Activated naive CD4-positive, alpha-beta T cell treated with anti-CD3 and anti-CD28 coated beads, Interleukin-2, amount 50 U/mL, for 16 hours (primary cell): ENCODE data around the gene TBX4.

Experiments
- DNase-seq: peaks from one replicate; pipeline ENCODE4 v3.0.0-alpha.2; 2020

Gene TBX4

GRCh38 chr17:61452301-61453290, at the start of gene TBX4:
TSS of gene TBX4 (plus strand) at chr17:61452422. CDS start at chr17:61456491, 4,069 bp downstream.
- no peak for DNase-seq

- DNase-seq = no peak
Observed at GRCh38 chr17:61402978-61403800, 49.0 kb upstream of the TBX4 start.

GRCh38 chr17:61403801-61404662, 48.2 kb upstream of the TBX4 start:
- DNase-seq = no peak

- DNase-seq = no peak
Observed at GRCh38 chr17:61404663-61404912, 47.6 kb upstream of the TBX4 start.

GRCh38 chr17:61404913-61405685, 47.1 kb upstream of the TBX4 start:
- DNase-seq = no peak

GRCh38 chr17:61405686-61406536, 46.3 kb upstream of the TBX4 start:
- DNase-seq = no peak

- DNase-seq = no peak
Observed at GRCh38 chr17:61406537-61406845, 45.7 kb upstream of the TBX4 start.

GRCh38 chr17:61406971-61407911, 45.0 kb upstream of the TBX4 start:
- no peak for DNase-seq

GRCh38 chr17:61408151-61409041, 43.8 kb upstream of the TBX4 start:
- no peak for DNase-seq

GRCh38 chr17:61409301-61410112, 42.7 kb upstream of the TBX4 start:
- DNase-seq = no peak

- peak; percentile 80 for DNase-seq
Observed at GRCh38 chr17:61410141-61411010, 41.8 kb upstream of the TBX4 start.

GRCh38 chr17:61411011-61411260, 41.3 kb upstream of the TBX4 start:
- DNase-seq = no peak

- DNase-seq = no peak
Observed at GRCh38 chr17:61411261-61412142, 40.7 kb upstream of the TBX4 start.

- DNase-seq = peak; percentile 78
Observed at GRCh38 chr17:61412143-61412859, 39.9 kb upstream of the TBX4 start.

- DNase-seq = no peak
Observed at GRCh38 chr17:61412860-61413660, 39.2 kb upstream of the TBX4 start.
